Endodermal cell (in vitro differentiated cells): ENCODE results near the gene POU2F3. TPM values are rescaled to one million over a fixed set of nuclear protein-coding genes. Genes with fewer than 3 reads are reported as not detected.

Source experiments
- DNase-seq: peaks from one replicate; pipeline ENCODE4 v3.0.0-alpha.2; 2017
- H3K27ac ChIP-seq: 2 replicates; pipeline ENCODE4 v1.5.1; 2013; ENCODE audit warnings: mild to moderate bottlenecking, low read depth, low read length, moderate library complexity
- H3K27me3 ChIP-seq: 2 replicates; pipeline ENCODE4 v1.6.1; 2013; ENCODE audit warnings: mild to moderate bottlenecking, low read length, moderate library complexity; ENCODE audit not compliant: insufficient read depth, control insufficient read depth, poor library complexity, severe bottlenecking
- H3K36me3 ChIP-seq: 2 replicates; pipeline ENCODE4 v1.7.0; 2013; ENCODE audit warnings: mild to moderate bottlenecking, low read length, moderate library complexity; ENCODE audit not compliant: control insufficient read depth, insufficient read depth
- H3K4me1 ChIP-seq: one replicate; pipeline ENCODE4 v1.7.0; 2013; ENCODE audit warnings: low read length; ENCODE audit not compliant: control insufficient read depth, insufficient read depth
- H3K4me3 ChIP-seq: 2 replicates; pipeline ENCODE4 v1.5.1; 2013; ENCODE audit warnings: mild to moderate bottlenecking, low read length, moderate library complexity
- H3K9ac ChIP-seq: 2 replicates; pipeline ENCODE4 v1.6.1; 2013; ENCODE audit warnings: mild to moderate bottlenecking, low read length, moderate library complexity; ENCODE audit not compliant: poor library complexity, severe bottlenecking; ENCODE audit errors: extremely low read depth
- H3K9me3 ChIP-seq: 2 replicates; pipeline ENCODE4 v1.6.1; 2013; ENCODE audit warnings: mild to moderate bottlenecking, low read length, moderate library complexity; ENCODE audit not compliant: control insufficient read depth
- H3K27ac Mint-ChIP-seq: 2 replicates; pipeline ENCODE4 v1.8.0; 2020; ENCODE audit warnings: mixed read lengths
- H3K27me3 Mint-ChIP-seq: 2 replicates; pipeline ENCODE4 v1.8.0; 2021; ENCODE audit warnings: mild to moderate bottlenecking, mixed read lengths; ENCODE audit not compliant: insufficient read depth
- H3K36me3 Mint-ChIP-seq: 2 replicates; pipeline ENCODE4 v1.8.0; 2020; ENCODE audit warnings: low read depth, mixed read lengths
- H3K4me1 Mint-ChIP-seq: 2 replicates; pipeline ENCODE4 v1.8.0; 2020; ENCODE audit warnings: mixed read lengths
- H3K4me3 Mint-ChIP-seq: 2 replicates; pipeline ENCODE4 v1.8.0; 2020; ENCODE audit warnings: mild to moderate bottlenecking, moderate library complexity, mixed read lengths
- H3K9me3 Mint-ChIP-seq: 2 replicates; pipeline ENCODE4 v1.8.0; 2020; ENCODE audit warnings: mild to moderate bottlenecking, mixed read lengths
- CTCF ChIP-seq: fragments of 200-600 bp; sonication (generic); conservative IDR thresholded peaks from 2 replicates; pipeline ENCODE4 v1.5.0; 2021; ENCODE audit warnings: antibody characterized with exemption, mild to moderate bottlenecking
- WGBS, 2 experiments: methylation state at CpG; one replicate each; pipeline versions ENCODE4 v1.1.5 to v1.1.7; 2013; ENCODE audit warnings: missing lambda C conversion rate in 2 of 2, mixed read lengths in 1 of 2; ENCODE audit not compliant: insufficient coverage in 1 of 2, insufficient read length in 1 of 2; 5-methylcytosine and 5-hydroxymethylcytosine counted together
- total RNA-seq, 2 donors: library from RNA; stranded (reverse); fragmentation: NEBNext Ultra II Directional in 1 of 2; extraction: Animal tissue kit (Norgen Biotek cat#: 25700) in 1 of 2; gene quantifications; 2 replicates in 1 of 2; 3 replicates in 1 of 2; pipeline ENCODE4 v1.2.1, GENCODE V29; 2021

The POU2F3 gene
- total RNA-seq, 2 donors from 2014 or later, result 0.46 TPM; not detected in 1

- 92 to 100% methylated on average over 5 to 9 of the region's 9 CpGs for WGBS, 2 experiments
- Histone ChIP-seq H3K36me3 (no peaks in the 10 kb centered on the region), H3K27ac (no peak overlapping the region), H3K4me3 (no peak overlapping the region), H3K4me1 (peaks cover 9% of the 10 kb centered on the region), H3K9me3 (no peaks in the 10 kb centered on the region), H3K27me3 (peaks cover 17% of the 10 kb centered on the region), H3K9ac (no peak overlapping the region)
- Mint-ChIP-seq H3K4me1 (peaks cover 44% of the 10 kb centered on the region), H3K27me3 (peaks cover 46% of the 10 kb centered on the region), H3K36me3 (no peaks in the 10 kb centered on the region), H3K4me3 (no peak overlapping the region), H3K27ac (no peak overlapping the region), H3K9me3 (no peaks in the 10 kb centered on the region)
- TF ChIP-seq CTCF, result no peak
- DNase-seq, result no peak
Measured at GRCh38 chr11:120257346-120257745, 17.4 kb downstream of the POU2F3 start.

DNA sequence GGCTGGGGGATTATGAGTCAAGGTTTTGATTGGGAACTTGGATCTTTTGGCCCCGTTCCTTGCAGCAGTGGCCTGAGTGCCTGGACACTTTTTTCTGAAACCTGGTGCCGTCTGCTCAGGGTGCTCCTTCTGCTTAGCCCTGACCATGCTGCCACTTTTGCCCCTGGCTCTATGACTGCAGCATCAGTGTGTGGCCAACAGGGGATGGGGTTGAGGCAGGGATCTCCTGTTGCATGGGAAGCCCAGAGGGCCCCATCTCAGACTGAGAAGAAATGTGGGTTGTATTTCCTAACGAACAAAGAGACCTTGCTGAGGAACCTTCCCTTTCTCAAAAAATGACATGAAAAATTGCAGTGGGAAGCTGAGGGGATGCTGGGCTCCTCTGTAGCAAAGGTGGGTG is 18.7 kb downstream of the POU2F3 start:
- no peak overlapping the region for H3K27ac ChIP-seq
- no peaks in the 10 kb centered on the region for H3K36me3 ChIP-seq
- no peak overlapping the region for H3K9ac ChIP-seq
- no peak overlapping the region for H3K4me3 ChIP-seq
- no peak overlapping the region for H3K27ac Mint-ChIP-seq
- peaks cover 40% of the 10 kb centered on the region for H3K27me3 Mint-ChIP-seq
- H3K4me1 ChIP-seq, result peaks cover 9% of the 10 kb centered on the region
- H3K36me3 Mint-ChIP-seq, result no peaks in the 10 kb centered on the region
- H3K9me3 Mint-ChIP-seq, result no peaks in the 10 kb centered on the region
- peaks cover 17% of the 10 kb centered on the region for H3K27me3 ChIP-seq
- peaks cover 44% of the 10 kb centered on the region for H3K4me1 Mint-ChIP-seq
- no peaks in the 10 kb centered on the region for H3K9me3 ChIP-seq
- WGBS, 2 experiments, result 90 to 100% methylated on average over 1 to 3 of the region's 3 CpGs
- peak; percentile 65 for DNase-seq
- TF ChIP-seq CTCF, result peak; percentile 66
- H3K4me3 Mint-ChIP-seq, result no peak overlapping the region

GRCh38 chr11:120259241-120259640 is 19.3 kb downstream of the POU2F3 start:
- Mint-ChIP-seq H3K27ac (no peak overlapping the region), H3K27me3 (peaks cover 35% of the 10 kb centered on the region), H3K36me3 (no peaks in the 10 kb centered on the region), H3K9me3 (no peaks in the 10 kb centered on the region), H3K4me3 (no peak overlapping the region), H3K4me1 (peaks cover 41% of the 10 kb centered on the region)
- Histone ChIP-seq H3K9me3 (no peaks in the 10 kb centered on the region), H3K27me3 (peaks cover 14% of the 10 kb centered on the region), H3K36me3 (no peaks in the 10 kb centered on the region), H3K9ac (no peak overlapping the region), H3K4me3 (no peak overlapping the region), H3K4me1 (peaks cover 9% of the 10 kb centered on the region), H3K27ac (no peak overlapping the region)
- DNase-seq, result no peak
- no peak for TF ChIP-seq CTCF
- 80 to 92% methylated on average over 1 to 3 of the region's 3 CpGs for WGBS, 2 experiments
